ENCODE results near the gene KSR1. TPM values are rescaled to one million over a fixed set of nuclear protein-coding genes. Genes with fewer than 3 reads are reported as not detected.

The KSR1 gene
- total and polyA plus RNA-seq, 2 experiments from 2014 or later = 7.8 to 53.2 TPM

GRCh38 chr17:27522028-27522635 lies 65.9 kb downstream of the KSR1 start:
- Mint-ChIP-seq H3K27ac (no peak overlapping the region), H3K4me1 (peaks cover 69% of the 10 kb centered on the region), H3K27me3 (ENCODE audit: insufficient read depth, low read depth, poor library complexity) (peaks cover 7% of the 10 kb centered on the region), H3K36me3 (ENCODE audit: low read depth) (no peaks in the 10 kb centered on the region), H3K9me3 (no peaks in the 10 kb centered on the region; the same call in 2 of the 3 replicates), H3K4me3 (no peak overlapping the region)
- H3K79me2 ChIP-seq (replicated peaks; ENCODE audit: insufficient read depth) = peaks cover 89% of the 10 kb centered on the region
- H3F3A ChIP-seq (replicated peaks; ENCODE audit: low read depth) = peaks cover 10% of the 10 kb centered on the region; the same call in 1 of the 2 replicates
- no peak overlapping the region for H2AFZ ChIP-seq
- H3K36me3 ChIP-seq (ENCODE audit: insufficient read depth) = no peaks in the 10 kb centered on the region
- H3K4me2 ChIP-seq = no peak overlapping the region
- peaks cover 55% of the 10 kb centered on the region for H3K4me1 ChIP-seq (ENCODE audit: insufficient read depth)
- ATAC-seq = no peak
- H3K27ac ChIP-seq (ENCODE audit: low read depth) = no peak overlapping the region
- no peak for TF ChIP-seq JUNB (IDR thresholded peaks at IDR 0.05; ENCODE audit: unreplicated experiment)
- H3K9me2 ChIP-seq (ENCODE audit: insufficient read depth) = peaks cover 2% of the 10 kb centered on the region; the same call in 1 of the 2 replicates
- no peak overlapping the region for H3K4me3 ChIP-seq
- H4K20me1 ChIP-seq (replicated peaks; ENCODE audit: insufficient read depth) = peaks cover 6% of the 10 kb centered on the region; the same call in 1 of the 2 replicates
- no peak for DNase-seq (ENCODE audit: low spot score)
- H3K27me3 ChIP-seq (ENCODE audit: insufficient read depth) = no peaks in the 10 kb centered on the region

- no peak for TF ChIP-seq POLR2AphosphoS5 (IDR thresholded peaks at IDR 0.05; ENCODE audit: low read depth)
- no peak for TF ChIP-seq EZH2 (IDR thresholded peaks at IDR 0.05; ENCODE audit: low read depth, unreplicated experiment)
- TF ChIP-seq JUNB (IDR thresholded peaks at IDR 0.05; ENCODE audit: unreplicated experiment) = no peak
- no peak for TF ChIP-seq ZNF331 (CRISPR knock-in tag; IDR thresholded peaks at IDR 0.05; ENCODE audit: low read depth)
- no peak for TF ChIP-seq STAT1 (IDR thresholded peaks at IDR 0.05; ENCODE audit: unreplicated experiment)
- TF ChIP-seq EZH2phosphoT487 (IDR thresholded peaks at IDR 0.05; ENCODE audit: unreplicated experiment) = no peak
- no peak for TF ChIP-seq CTCF (conservative IDR thresholded peaks at IDR 0.05; ENCODE audit: low read depth in 2 of 2)
- no peak for TF ChIP-seq CREB1 (CRISPR knock-in tag; IDR thresholded peaks at IDR 0.05; ENCODE audit: low read depth)
- H3K4me3 Mint-ChIP-seq = no peak overlapping the region
- no peak overlapping the region for H3K27ac Mint-ChIP-seq
- Histone ChIP-seq H3K79me2 (replicated peaks; ENCODE audit: insufficient read depth) (peaks cover 89% of the 10 kb centered on the region), H3F3A (replicated peaks; ENCODE audit: low read depth) (peaks cover 6% of the 10 kb centered on the region; the same call in 1 of the 2 replicates), H3K4me1 (ENCODE audit: insufficient read depth) (peaks cover 41% of the 10 kb centered on the region), H3K27me3 (ENCODE audit: insufficient read depth) (no peaks in the 10 kb centered on the region), H3K36me3 (ENCODE audit: insufficient read depth) (no peaks in the 10 kb centered on the region), H2AFZ (no peak overlapping the region), H3K4me2 (no peak overlapping the region), H4K20me1 (replicated peaks; ENCODE audit: insufficient read depth) (peaks cover 6% of the 10 kb centered on the region; the same call in 1 of the 2 replicates), H3K4me3 (no peak overlapping the region), H3K9me2 (ENCODE audit: insufficient read depth) (no peaks in the 10 kb centered on the region; the same call in 1 of the 2 replicates), H3K27ac (ENCODE audit: low read depth) (no peak overlapping the region)
- DNase-seq (ENCODE audit: low spot score) (no peak), ATAC-seq (no peak)
- peaks cover 9% of the 10 kb centered on the region for H3K27me3 Mint-ChIP-seq (ENCODE audit: insufficient read depth, low read depth, poor library complexity)
- H3K9me3 Mint-ChIP-seq = no peaks in the 10 kb centered on the region; the same call in 2 of the 3 replicates
- H3K4me1 Mint-ChIP-seq = peaks cover 60% of the 10 kb centered on the region
- H3K36me3 Mint-ChIP-seq (ENCODE audit: low read depth) = no peaks in the 10 kb centered on the region
Observed at GRCh38 chr17:27523712-27524111, 67.5 kb downstream of the KSR1 start.

GRCh38 chr17:27524594-27524993 lies 68.3 kb downstream of the KSR1 start:
- H3K79me2 ChIP-seq (replicated peaks; ENCODE audit: insufficient read depth) = peaks cover 92% of the 10 kb centered on the region
- DNase-seq (ENCODE audit: low spot score) = no peak
- no peaks in the 10 kb centered on the region for H3K36me3 ChIP-seq (ENCODE audit: insufficient read depth)
- no peak overlapping the region for H3K4me2 ChIP-seq
- no peak for TF ChIP-seq CREB1 (CRISPR knock-in tag; IDR thresholded peaks at IDR 0.05; ENCODE audit: low read depth)
- no peak for TF ChIP-seq NANOG (IDR thresholded peaks at IDR 0.05; ENCODE audit: borderline replicate concordance)
- TF ChIP-seq ZNF114 (CRISPR knock-in tag; IDR thresholded peaks at IDR 0.05) = no peak
- no peak for TF ChIP-seq EZH2 (IDR thresholded peaks at IDR 0.05; ENCODE audit: low read depth, unreplicated experiment)
- TF ChIP-seq STAT1 (IDR thresholded peaks at IDR 0.05; ENCODE audit: unreplicated experiment) = no peak
- TF ChIP-seq EZH2phosphoT487 (IDR thresholded peaks at IDR 0.05; ENCODE audit: unreplicated experiment) = no peak
- Mint-ChIP-seq H3K4me1 (peaks cover 59% of the 10 kb centered on the region), H3K4me3 (no peak overlapping the region), H3K9me3 (no peaks in the 10 kb centered on the region; the same call in 2 of the 3 replicates), H3K27me3 (ENCODE audit: insufficient read depth, low read depth, poor library complexity) (peaks cover 9% of the 10 kb centered on the region), H3K36me3 (ENCODE audit: low read depth) (no peaks in the 10 kb centered on the region), H3K27ac (no peak overlapping the region)
- H3K9me2 ChIP-seq (ENCODE audit: insufficient read depth) = no peaks in the 10 kb centered on the region; the same call in 1 of the 2 replicates
- no peak overlapping the region for H2AFZ ChIP-seq
- H3K27ac ChIP-seq (ENCODE audit: low read depth) = no peak overlapping the region
- ATAC-seq = no peak
- peaks cover 6% of the 10 kb centered on the region; the same call in 1 of the 2 replicates for H3F3A ChIP-seq (replicated peaks; ENCODE audit: low read depth)
- H4K20me1 ChIP-seq (replicated peaks; ENCODE audit: insufficient read depth) = peaks cover 6% of the 10 kb centered on the region; the same call in 1 of the 2 replicates
- no peak overlapping the region for H3K4me3 ChIP-seq
- peaks cover 40% of the 10 kb centered on the region for H3K4me1 ChIP-seq (ENCODE audit: insufficient read depth)
- no peaks in the 10 kb centered on the region for H3K27me3 ChIP-seq (ENCODE audit: insufficient read depth)
